ENCODE data around the gene TAS2R8.

DNA sequence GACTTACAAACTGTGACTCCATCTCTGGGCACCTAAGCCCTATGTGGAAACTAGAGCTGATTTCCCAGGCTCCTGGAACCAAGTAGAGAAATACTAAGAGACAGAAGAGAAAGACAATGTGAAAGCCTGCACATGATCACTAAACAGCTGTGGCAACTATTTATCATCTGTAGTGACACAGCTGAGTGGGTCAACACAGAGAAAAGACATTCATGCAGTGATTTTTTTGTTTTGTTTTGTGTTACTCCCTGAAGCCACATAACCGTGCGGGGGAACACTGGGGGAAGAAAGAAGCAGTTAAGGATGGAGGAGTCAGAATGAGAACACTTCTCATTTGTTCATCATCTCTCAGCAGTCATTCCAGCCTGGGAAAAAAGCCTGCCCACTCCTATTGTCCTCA lies 40.7 kb upstream of the TAS2R8 start:
- no peak for TF ChIP-seq ZNF274 (IDR thresholded peaks at IDR 0.05; ENCODE audit: low read depth, low read length)
- no peak for TF ChIP-seq YY1 (IDR thresholded peaks at IDR 0.05; ENCODE audit: insufficient read depth, insufficient read length)
